LNCaP clone FGC (cell line): ENCODE measurements around the gene OR5V1.

ENCODE experiments used
- DNase-seq: peaks from one replicate; pipeline ENCODE4 v3.0.0-alpha.2; 2011; ENCODE audit warnings: low read depth
- H3K4me3 ChIP-seq: 2 replicates; pipeline ENCODE4 v1.5.1; 2011; ENCODE audit warnings: mild to moderate bottlenecking, low read depth, low read length, control low read depth
- CTCF ChIP-seq: IDR thresholded peaks from 2 replicates; pipeline ENCODE4 v1.5.1; 2012; ENCODE audit warnings: mild to moderate bottlenecking; ENCODE audit not compliant: control insufficient read depth, insufficient read depth; ENCODE audit errors: extremely low read depth

Gene OR5V1

GRCh38 chr6:29319931-29320330, 48.7 kb downstream of the OR5V1 start:
- DNase-seq: no peak
- H3K4me3 ChIP-seq: no peak overlapping the region
- no peak for TF ChIP-seq CTCF
